ENCODE results near the gene RRM2.

RRM2 gene

GRCh38 chr2:10166676-10167292 lies 44.2 kb downstream of the RRM2 start:
- no peak for DNase-seq (ENCODE audit: low read depth in 2 of 2)
- TF ChIP-seq CTCF (IDR thresholded peaks at IDR 0.05; ENCODE audit: low read depth, low read length), result no peak
- H3K4me3 ChIP-seq (replicated peaks in 1 of 2; ENCODE audit: low read depth in 2 of 2, low read length in 2 of 2), result no peak overlapping the region

GRCh38 chr2:10167316-10167715 lies 44.8 kb downstream of the RRM2 start:
- no peak for DNase-seq (ENCODE audit: low read depth in 2 of 2)
- H3K4me3 ChIP-seq (replicated peaks in 1 of 2; ENCODE audit: low read depth in 2 of 2, low read length in 2 of 2), result no peak overlapping the region
- no peak for TF ChIP-seq CTCF (IDR thresholded peaks at IDR 0.05; ENCODE audit: low read depth, low read length)

GRCh38 chr2:10168221-10168620 lies 45.7 kb downstream of the RRM2 start:
- TF ChIP-seq CTCF (IDR thresholded peaks at IDR 0.05; ENCODE audit: low read depth, low read length), result no peak
- no peak for DNase-seq (ENCODE audit: low read depth in 2 of 2)
- no peak overlapping the region for H3K4me3 ChIP-seq (replicated peaks in 1 of 2; ENCODE audit: low read depth in 2 of 2, low read length in 2 of 2)

DNA sequence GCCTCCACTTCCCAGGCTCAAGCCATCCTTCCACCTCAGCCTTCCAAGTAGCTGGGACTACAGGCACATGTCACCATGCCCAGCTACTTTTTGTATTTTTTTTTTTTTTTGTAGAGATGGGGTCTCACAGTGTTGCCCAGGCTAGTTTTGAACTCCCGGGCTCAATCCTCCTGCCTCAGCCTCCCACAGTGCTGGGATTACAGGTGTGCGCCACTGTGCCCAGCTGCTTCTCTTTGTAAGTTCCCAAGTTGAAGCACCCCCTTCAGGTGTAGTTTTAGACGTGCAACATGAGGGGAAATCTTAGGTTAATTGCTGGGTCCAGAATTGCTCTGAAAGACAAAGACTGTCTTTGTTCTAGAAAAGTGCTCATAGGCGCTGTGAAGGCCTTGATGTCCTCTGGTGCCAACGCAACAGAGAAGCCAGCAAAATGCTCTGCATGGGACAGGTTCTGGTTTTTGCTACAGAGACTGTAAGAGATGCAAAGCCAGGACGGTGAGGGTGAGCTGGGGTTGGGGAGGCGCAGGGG lies 46.6 kb downstream of the RRM2 start:
- DNase-seq (ENCODE audit: low read depth in 2 of 2), result no peak
- H3K4me3 ChIP-seq (replicated peaks in 1 of 2; ENCODE audit: low read depth in 2 of 2, low read length in 2 of 2), result no peak overlapping the region
- TF ChIP-seq CTCF (IDR thresholded peaks at IDR 0.05; ENCODE audit: low read depth, low read length), result no peak

DNA sequence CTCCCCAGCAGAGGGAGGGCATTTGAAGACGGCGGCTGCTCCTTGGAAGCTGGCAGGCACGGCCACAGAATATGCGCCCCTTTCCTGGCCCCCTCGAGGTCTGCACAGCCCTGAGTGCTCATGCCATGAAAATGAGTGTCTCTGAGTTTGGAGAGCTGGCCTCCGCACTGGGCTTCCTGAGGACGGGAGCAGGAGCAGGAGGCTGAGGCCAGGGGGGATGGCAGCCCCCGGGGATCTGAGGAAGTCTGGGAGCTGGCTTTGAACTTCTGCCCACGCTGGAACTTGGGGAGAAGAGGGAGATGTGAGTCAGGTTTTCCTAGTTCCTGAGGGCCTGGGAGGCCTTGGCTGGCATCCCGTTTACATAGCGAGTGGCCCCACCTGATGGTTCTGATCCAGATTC lies 47.0 kb downstream of the RRM2 start:
- no peak overlapping the region for H3K4me3 ChIP-seq (replicated peaks in 1 of 2; ENCODE audit: low read depth in 2 of 2, low read length in 2 of 2)
- peak; percentile 15 to 29 for DNase-seq (ENCODE audit: low read depth in 2 of 2)
- no peak for TF ChIP-seq CTCF (IDR thresholded peaks at IDR 0.05; ENCODE audit: low read depth, low read length)

- no peak overlapping the region for H3K4me3 ChIP-seq (replicated peaks in 1 of 2; ENCODE audit: low read depth in 2 of 2, low read length in 2 of 2)
- DNase-seq (ENCODE audit: low read depth in 2 of 2), result peak; percentile 49 to 50
- TF ChIP-seq CTCF (IDR thresholded peaks at IDR 0.05; ENCODE audit: low read depth, low read length), result no peak
Observed at GRCh38 chr2:10170256-10170655, 47.7 kb downstream of the RRM2 start.

All from cardiac fibroblast (primary cell).